GM23338 (cell line): ENCODE results near the gene PSMD8.

ENCODE experiments used
- CREB1 ChIP-seq: fragments of 250-450 bp; sonication (Bioruptor Pico); IDR thresholded peaks from 2 replicates; pipeline ENCODE4 v1.5.0; 2020; ENCODE audit warnings: low read depth, mild to moderate bottlenecking, moderate library complexity
- CTCF ChIP-seq, 2 experiments: fragments of 200-600 bp in 1 of 2; sonication (generic) in 1 of 2; conservative IDR thresholded peaks; 2 replicates each; pipeline versions ENCODE4 v1.5.1 to v1.6.1; 2016 to 2017; ENCODE audit warnings: antibody characterized with exemption in 2 of 2, low read depth in 2 of 2, mild to moderate bottlenecking in 2 of 2, moderate library complexity in 1 of 2
- POLR2AphosphoS5 ChIP-seq: IDR thresholded peaks from 2 replicates; pipeline ENCODE4 v1.6.1; 2016; ENCODE audit warnings: antibody characterized with exemption, low read depth
- REST ChIP-seq: IDR thresholded peaks from one replicate; pipeline ENCODE4 v1.6.1; 2018; ENCODE audit warnings: antibody characterized with exemption; ENCODE audit not compliant: unreplicated experiment

GRCh38 chr19:38424272-38424671, 49.9 kb downstream of the PSMD8 start:
- no peak for TF ChIP-seq CTCF (conservative IDR thresholded peaks at IDR 0.05; ENCODE audit: low read depth in 2 of 2)
- no peak for TF ChIP-seq REST
- TF ChIP-seq POLR2AphosphoS5 = no peak
- TF ChIP-seq CREB1 (CRISPR knock-in tag) = no peak
